Measurements from ENCODE around the gene MBOAT2. TPM values are rescaled to one million over a fixed set of nuclear protein-coding genes. Genes with fewer than 3 reads are reported as not detected.
"Not testable (repeated sequence)": the region's sequence is repeated elsewhere in the genome, so short reads cannot be mapped to it uniquely, and the experiment has no call there.

Gene MBOAT2
- total RNA-seq, 1 donor from 2014 or later = 0.91 TPM

GRCh38 chr2:8902757-8903156 lies 100.7 kb downstream of the MBOAT2 start:
- ATAC-seq; DNase-seq (ENCODE audit: low spot score): not testable (repeated sequence)

GRCh38 chr2:8897206-8897605 lies 106.3 kb downstream of the MBOAT2 start:
- not testable (repeated sequence) for ATAC-seq; DNase-seq (ENCODE audit: low spot score)

- DNase-seq (ENCODE audit: low spot score); ATAC-seq: not testable (repeated sequence)
These were observed 106.8 kb downstream of the MBOAT2 start for GRCh38 chr2:8896671-8897070.

GRCh38 chr2:8895087-8895912 lies 108.2 kb downstream of the MBOAT2 start:
- not testable (repeated sequence) for DNase-seq (ENCODE audit: low spot score); ATAC-seq

- ATAC-seq (no peak), DNase-seq (ENCODE audit: low spot score) (no peak)
These were observed 109.3 kb downstream of the MBOAT2 start for GRCh38 chr2:8893978-8894820.

GRCh38 chr2:8893474-8893873 lies 110.0 kb downstream of the MBOAT2 start:
- no peak for ATAC-seq

GRCh38 chr2:8892111-8892510 lies 111.4 kb downstream of the MBOAT2 start:
- ATAC-seq (no peak), DNase-seq (ENCODE audit: low spot score) (no peak)

More at GRCh38 chr2:8893474-8893873, 110.0 kb downstream of the MBOAT2 start:
- DNase-seq (ENCODE audit: low spot score) = no peak

GRCh38 chr2:8889978-8890377 lies 113.5 kb downstream of the MBOAT2 start:
- DNase-seq (ENCODE audit: low spot score) (no peak), ATAC-seq (no peak)

- no peak for DNase-seq (ENCODE audit: low spot score)
- no peak for ATAC-seq
These were observed 114.5 kb downstream of the MBOAT2 start for GRCh38 chr2:8888963-8889362.

GRCh38 chr2:8886876-8887275 lies 116.6 kb downstream of the MBOAT2 start:
- no peak for DNase-seq (ENCODE audit: low spot score)
- ATAC-seq = no peak

- no peak for ATAC-seq
- DNase-seq (ENCODE audit: low spot score) = no peak
These were observed 117.3 kb downstream of the MBOAT2 start for GRCh38 chr2:8886202-8886518.

- DNase-seq (ENCODE audit: low spot score) (no peak), ATAC-seq (no peak)
These were observed 117.9 kb downstream of the MBOAT2 start for GRCh38 chr2:8885449-8886201.

- ATAC-seq (no peak), DNase-seq (ENCODE audit: low spot score) (no peak)
These were observed 118.7 kb downstream of the MBOAT2 start for GRCh38 chr2:8884812-8885211.

- ATAC-seq (no peak), DNase-seq (ENCODE audit: low spot score) (no peak)
These were observed 121.4 kb downstream of the MBOAT2 start for GRCh38 chr2:8882094-8882493.

- ATAC-seq (no peak), DNase-seq (ENCODE audit: low spot score) (no peak)
These were observed 125.6 kb downstream of the MBOAT2 start for GRCh38 chr2:8877894-8878293.

- DNase-seq (ENCODE audit: low spot score) = no peak
- ATAC-seq = no peak
These were observed 126.2 kb downstream of the MBOAT2 start for GRCh38 chr2:8877332-8877731.

- no peak for DNase-seq (ENCODE audit: low spot score)
- no peak for ATAC-seq
These were observed 126.9 kb downstream of the MBOAT2 start for GRCh38 chr2:8876628-8877027.

GRCh38 chr2:8872821-8873432 lies 130.6 kb downstream of the MBOAT2 start:
- DNase-seq (ENCODE audit: low spot score) (no peak), ATAC-seq (peak; percentile 78)

GRCh38 chr2:8870441-8870840 lies 133.0 kb downstream of the MBOAT2 start:
- ATAC-seq (no peak), DNase-seq (ENCODE audit: low spot score) (no peak)

GRCh38 chr2:8867363-8867762 lies 136.1 kb downstream of the MBOAT2 start:
- ATAC-seq (no peak), DNase-seq (ENCODE audit: low spot score) (no peak)
